Stimulated activated CD8-positive, alpha-beta memory T cell treated with anti-CD3 and anti-CD28 coated beads, Interleukin-7, amount 100 ng/mL, for 1 hour (primary cell): ENCODE measurements around the gene AZIN2.
"Not testable (repeated sequence)": the region's sequence is repeated elsewhere in the genome, so short reads cannot be mapped to it uniquely, and the experiment has no call there.

Source experiments
- DNase-seq, 2 donors: peaks; one replicate each; pipeline ENCODE4 v3.0.0-alpha.2; 2020; ENCODE audit warnings: low read depth in 2 of 2

The AZIN2 gene

DNA sequence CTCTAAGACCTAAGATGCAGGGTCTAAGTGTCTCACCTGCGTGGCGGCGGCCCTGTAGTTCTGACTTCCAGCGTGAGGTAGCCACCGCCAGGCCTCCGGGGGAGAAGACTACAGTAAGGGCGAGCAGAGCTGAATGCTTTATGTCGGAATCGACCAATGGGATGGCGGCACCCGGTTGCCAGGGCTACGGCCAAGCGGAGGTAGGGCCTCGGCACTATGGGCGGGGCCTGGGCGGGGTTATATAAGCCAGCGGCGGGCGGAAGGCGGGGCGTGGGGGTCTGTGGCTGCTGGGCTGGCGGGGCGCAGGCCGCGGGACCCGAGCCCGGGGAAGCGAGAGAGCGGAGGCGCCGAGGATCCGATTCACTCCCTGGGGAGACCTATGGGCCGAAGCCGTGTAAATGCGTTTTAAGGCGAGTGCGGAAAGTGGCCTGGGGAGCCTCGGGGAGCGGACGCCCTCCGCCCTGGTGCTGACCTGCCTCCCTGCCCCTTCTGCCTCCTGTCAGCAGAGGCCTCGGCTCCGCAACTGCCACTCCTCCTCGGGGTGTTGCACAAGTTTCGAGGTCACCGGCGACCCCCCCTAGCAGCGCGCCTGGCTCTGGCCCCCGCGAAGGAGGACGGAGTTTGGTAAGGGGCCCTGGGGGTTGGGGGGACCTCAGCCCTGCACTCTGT, at the start of gene AZIN2:
Gene AZIN2, plus strand, starts transcription at position 269 of the 669 bp plus-strand sequence. CDS start 1,097 bp downstream, outside the sequence.
- DNase-seq, result peak; percentile 96 to 97

- no peak for DNase-seq
Measured at GRCh38 chr1:33031506-33031905, 49.4 kb upstream of the AZIN2 start.

GRCh38 chr1:33032126-33032869, 48.7 kb upstream of the AZIN2 start:
- DNase-seq, result no peak

DNA sequence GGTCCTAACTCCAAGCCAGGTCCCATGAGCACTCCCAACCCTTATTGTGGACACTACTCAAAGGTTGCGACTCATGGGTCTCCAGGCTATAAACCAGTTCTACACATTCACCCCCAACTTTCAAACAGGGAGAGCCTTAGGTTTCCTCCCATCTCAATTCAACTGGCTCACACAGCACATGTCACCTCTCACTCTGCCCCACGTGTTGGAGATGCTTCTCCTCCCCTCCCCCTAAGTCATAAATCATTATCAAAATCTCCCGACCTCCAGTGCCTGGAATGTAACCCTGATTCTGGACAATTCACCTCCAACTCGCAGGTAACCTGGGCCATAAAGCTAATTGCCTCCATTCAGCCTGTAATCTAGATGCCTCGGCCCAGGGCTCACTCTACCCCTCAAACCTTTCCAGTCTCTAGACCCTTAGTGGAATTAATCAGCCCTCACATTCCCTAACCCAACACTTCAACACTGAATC, 44.9 kb upstream of the AZIN2 start:
- DNase-seq, result no peak

DNA sequence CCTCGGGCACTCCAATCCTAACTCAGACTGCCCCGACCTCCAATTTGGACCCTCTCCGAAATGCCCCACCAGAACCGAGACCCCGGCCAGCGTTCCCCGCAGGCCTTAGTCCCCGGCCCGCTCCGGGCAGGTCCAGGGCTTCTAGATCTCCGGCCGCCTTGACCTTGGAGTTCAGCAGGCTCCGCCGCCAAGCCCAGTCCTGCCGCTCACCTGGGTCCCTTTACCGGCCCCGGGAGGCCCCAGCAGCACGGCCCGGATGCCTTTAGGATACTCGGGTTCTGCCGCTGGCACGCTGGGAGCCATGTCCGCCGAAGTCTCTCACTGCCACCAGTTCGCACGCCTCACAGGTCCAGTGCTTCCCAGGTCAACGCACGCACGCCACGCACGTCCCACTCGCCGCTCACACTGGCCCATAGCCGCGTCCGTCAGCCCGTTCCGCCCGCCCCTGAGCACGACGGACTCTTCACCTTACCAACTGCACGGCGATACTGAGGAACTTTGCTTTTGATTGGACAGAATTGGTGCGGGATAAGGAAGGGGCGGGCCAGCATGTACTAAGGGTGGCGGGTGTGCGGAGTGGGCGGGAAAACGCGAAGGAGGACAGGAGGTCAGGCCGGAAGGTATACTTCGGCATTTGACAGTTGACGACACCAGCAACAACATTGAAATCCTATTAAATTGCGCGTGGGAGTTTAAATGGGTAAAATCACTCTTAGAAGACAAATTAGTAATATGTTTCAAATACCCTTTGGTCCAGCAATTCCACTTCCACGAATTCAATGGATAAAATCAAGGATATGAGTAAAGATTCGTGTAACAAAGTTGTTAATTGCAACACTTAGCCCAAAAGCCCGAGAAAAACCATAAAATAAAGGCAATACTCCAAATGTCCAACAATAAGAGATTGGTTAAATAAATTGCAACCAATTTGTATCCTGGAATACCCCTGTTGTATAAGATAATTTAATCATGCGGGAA, 44.1 kb upstream of the AZIN2 start, which contains the start of gene AK2:
Gene AK2, minus strand, starts transcription at position 358 of the 978 bp plus-strand sequence. Its CDS starts 55 bp downstream, at position 303.
- DNase-seq, result peak; percentile 68 to 78

DNA sequence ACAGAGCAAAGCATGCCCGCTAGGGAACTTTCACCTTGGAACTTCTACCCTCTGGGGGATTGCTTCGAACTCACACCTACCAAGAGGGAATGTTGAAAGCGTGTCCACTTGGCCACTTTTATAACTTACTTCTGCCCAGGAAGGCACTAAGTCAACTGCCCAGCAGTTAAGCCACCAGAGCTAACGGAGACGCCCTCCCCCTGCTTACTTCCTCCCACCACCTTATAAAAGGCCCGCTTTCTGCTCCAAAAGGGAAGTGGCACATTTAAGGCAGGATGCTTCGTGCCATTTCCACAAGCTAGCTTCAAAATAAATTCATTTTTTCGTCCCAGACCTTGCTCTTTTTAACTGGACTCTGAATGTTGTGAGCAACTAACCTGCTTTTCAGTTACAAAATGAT, 41.1 kb upstream of the AZIN2 start:
- no peak for DNase-seq

GRCh38 chr1:33041026-33041425, 39.9 kb upstream of the AZIN2 start:
- DNase-seq, result no peak

- no peak for DNase-seq
Measured at GRCh38 chr1:33042831-33043230, 38.1 kb upstream of the AZIN2 start.

DNA sequence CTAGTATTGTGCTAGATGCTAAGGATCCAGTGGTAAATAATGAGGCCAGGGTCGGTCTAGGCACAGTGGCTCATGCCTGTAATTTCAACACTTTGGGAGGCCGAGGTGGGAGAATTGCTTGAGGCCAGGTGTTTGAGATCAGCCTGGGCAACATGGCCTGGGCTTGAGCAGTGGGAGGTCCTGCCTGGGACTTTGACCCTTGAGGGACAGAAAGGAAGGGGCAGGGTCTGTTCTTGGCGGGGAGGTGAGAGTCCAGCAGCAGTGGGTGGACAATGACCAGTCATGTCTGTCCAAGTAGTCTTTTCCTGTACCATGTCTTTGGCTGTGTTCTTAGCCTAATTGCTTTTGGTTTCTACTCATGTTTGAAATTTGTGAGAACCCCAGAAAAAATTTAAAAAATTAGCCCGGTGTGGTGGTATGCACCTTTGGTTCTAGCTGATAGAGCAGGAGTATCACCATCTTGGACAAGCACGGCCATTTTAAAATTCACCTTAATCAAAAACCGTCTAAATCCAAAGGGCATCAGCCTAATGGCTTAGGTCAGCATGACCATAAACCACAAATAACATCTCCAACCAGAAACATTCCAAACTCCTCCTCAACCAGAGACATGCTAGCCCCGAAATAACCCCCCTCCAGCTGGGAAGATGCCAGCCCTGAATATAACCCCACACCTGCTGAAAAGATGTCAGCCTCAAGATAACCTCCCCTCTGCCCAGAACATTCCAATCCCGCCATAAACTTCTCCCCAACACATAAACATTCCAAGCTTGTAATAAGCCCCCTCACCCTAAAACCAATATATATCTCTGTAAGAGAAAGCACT, 37.5 kb upstream of the AZIN2 start:
- DNase-seq, result no peak

- no peak for DNase-seq
Measured at GRCh38 chr1:33045246-33045645, 35.7 kb upstream of the AZIN2 start.

DNA sequence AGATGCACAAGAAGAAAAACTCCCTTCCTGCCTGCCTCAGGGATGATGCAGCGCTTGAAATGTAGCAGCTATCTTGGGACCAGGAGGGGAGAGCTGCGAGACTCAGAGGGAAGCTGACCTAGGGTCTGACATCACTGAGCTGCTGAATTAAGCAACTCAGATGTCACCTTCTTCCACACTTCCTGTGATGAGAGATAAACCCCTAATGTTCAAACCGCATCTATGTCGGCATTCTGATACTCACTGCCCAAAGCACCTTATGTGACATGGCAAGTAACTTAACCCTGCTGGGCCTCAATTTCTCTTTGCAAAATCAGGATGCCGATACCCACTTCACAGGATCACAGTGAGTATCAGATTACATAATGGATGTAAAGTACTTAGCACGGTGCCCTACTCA, 35.1 kb upstream of the AZIN2 start:
- peak; percentile 7 to 20 for DNase-seq

- not testable (repeated sequence) for DNase-seq
Measured at GRCh38 chr1:33046234-33046633, 34.7 kb upstream of the AZIN2 start.

- DNase-seq, result no peak
Measured at GRCh38 chr1:33047290-33047689, 33.7 kb upstream of the AZIN2 start.

GRCh38 chr1:33047839-33048305, 33.1 kb upstream of the AZIN2 start:
- no peak for DNase-seq

DNA sequence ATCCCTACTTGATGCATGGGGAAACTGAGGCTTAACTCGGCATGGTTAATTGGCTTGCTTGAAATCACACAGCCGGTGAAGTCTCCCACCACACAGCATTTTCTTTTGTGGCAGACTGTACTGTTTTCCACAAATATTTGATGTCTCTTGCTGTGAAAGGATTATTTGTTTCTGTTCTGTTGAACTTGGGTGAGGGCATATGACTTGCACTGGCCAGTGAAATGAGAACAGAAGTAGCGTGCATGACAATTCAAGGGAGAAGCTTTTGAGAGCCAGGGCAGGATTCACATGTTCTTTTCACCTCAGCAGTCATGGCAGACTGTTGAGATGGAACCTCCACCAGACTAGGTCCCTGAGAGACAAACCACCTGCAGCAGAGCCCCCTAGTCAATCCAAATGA, 32.5 kb upstream of the AZIN2 start:
- DNase-seq, result no peak

- DNase-seq, result no peak
Measured at GRCh38 chr1:33049371-33049770, 31.6 kb upstream of the AZIN2 start.

- no peak for DNase-seq
Measured at GRCh38 chr1:33050221-33051076, 30.5 kb upstream of the AZIN2 start.

GRCh38 chr1:33055210-33056008, 25.5 kb upstream of the AZIN2 start:
- DNase-seq, result no peak

DNA sequence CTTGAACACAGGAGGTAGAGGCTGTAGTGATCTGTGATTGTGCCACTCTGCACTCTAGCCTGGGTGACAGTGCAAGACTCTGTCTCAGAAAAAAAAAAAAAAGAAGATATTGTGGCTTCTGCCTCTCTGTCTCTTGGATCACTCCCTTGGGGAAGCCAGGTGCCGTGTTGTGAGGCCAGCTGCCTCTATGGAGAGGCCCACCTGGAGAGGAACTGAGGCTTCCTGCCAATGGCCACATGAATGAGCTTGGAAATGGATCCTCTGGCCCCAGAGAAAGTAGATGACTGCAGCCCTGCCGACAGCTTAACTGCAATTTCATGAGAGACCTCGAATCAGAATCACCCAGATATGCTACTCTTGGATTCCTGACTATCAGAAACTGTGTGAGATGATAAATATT, 24.5 kb upstream of the AZIN2 start:
- no peak for DNase-seq
